ENCODE data around the gene LRRC61. TPM values are rescaled to one million over a fixed set of nuclear protein-coding genes. Genes with fewer than 3 reads are reported as not detected.

LRRC61 gene
- total RNA-seq, 2 experiments from 2014 or later: not detected

GRCh38 chr7:150357270-150357669, 34.1 kb downstream of the LRRC61 start:
- ChIA-PET POLR2A (interaction anchor here (1.0 kb wide), 2 partner anchors 8 to 50 kb away, joined by 3 read pairs; no protein-coding TSS in a partner anchor), CTCF (ENCODE audit: unreplicated experiment) (no interaction called here)
- peak overlapping the region; percentile 33; the same call in 1 of the 2 replicates for H2AFZ ChIP-seq (ENCODE audit: low read length)
- intact Hi-C loops (cut with micrococcal nuclease; ENCODE audit: unreplicated experiment): no loop called here
- no peaks in the 10 kb centered on the region for H3K9me3 ChIP-seq (ENCODE audit: low read length)
- TF ChIP-seq CTCF (conservative IDR thresholded peaks at IDR 0.05; ENCODE audit: low read length): no peak
- no peak for TF ChIP-seq EZH2phosphoT487 (IDR thresholded peaks at IDR 0.05; ENCODE audit: borderline replicate concordance, low read depth, low read length)
- no peaks in the 10 kb centered on the region for H3K36me3 ChIP-seq (ENCODE audit: insufficient read depth, low read length)
- H3K79me2 ChIP-seq (ENCODE audit: insufficient read depth, low read depth, low read length): no peaks in the 10 kb centered on the region
- H3K9me2 ChIP-seq (ENCODE audit: insufficient read depth, low read length): no peaks in the 10 kb centered on the region
- no TSS peak for BruUV-seq (replicated peaks)
- H3K4me3 ChIP-seq (ENCODE audit: low read depth, low read length, poor library complexity, severe bottlenecking): no peak overlapping the region
- H3K4me2 ChIP-seq (ENCODE audit: low read length): peak overlapping the region; percentile 35; the same call in 1 of the 2 replicates
- H3K27ac ChIP-seq (ENCODE audit: low read depth, low read length, poor library complexity, severe bottlenecking): no peak overlapping the region
- H3K4me1 ChIP-seq (ENCODE audit: insufficient read depth, low read length, poor library complexity, severe bottlenecking): peaks cover 20% of the 10 kb centered on the region
- no peaks in the 10 kb centered on the region for H4K20me1 ChIP-seq (ENCODE audit: insufficient read depth, low read length)
- no peak for DNase-seq (ENCODE audit: low spot score)

- no peak overlapping the region for H3K27ac ChIP-seq (ENCODE audit: low read depth, low read length, poor library complexity, severe bottlenecking)
- BruUV-seq (replicated peaks): no TSS peak
- ChIA-PET POLR2A (interaction anchor here (0.7 to 1.0 kb wide), 3 partner anchors 9 to 520 kb away, joined by 3 read pairs; no protein-coding TSS in a partner anchor), CTCF (ENCODE audit: unreplicated experiment) (no interaction called here)
- H2AFZ ChIP-seq (ENCODE audit: low read length): peak overlapping the region; percentile 33; the same call in 1 of the 2 replicates
- H3K4me3 ChIP-seq (ENCODE audit: low read depth, low read length, poor library complexity, severe bottlenecking): no peak overlapping the region
- peak overlapping the region; percentile 35; the same call in 1 of the 2 replicates for H3K4me2 ChIP-seq (ENCODE audit: low read length)
- no peaks in the 10 kb centered on the region for H3K9me2 ChIP-seq (ENCODE audit: insufficient read depth, low read length)
- H4K20me1 ChIP-seq (ENCODE audit: insufficient read depth, low read length): no peaks in the 10 kb centered on the region
- H3K4me1 ChIP-seq (ENCODE audit: insufficient read depth, low read length, poor library complexity, severe bottlenecking): peaks cover 20% of the 10 kb centered on the region
- H3K36me3 ChIP-seq (ENCODE audit: insufficient read depth, low read length): no peaks in the 10 kb centered on the region
- 0 out of 2 replicates have a peak, but pooled peaks have one; percentile 11 for TF ChIP-seq CTCF (conservative IDR thresholded peaks at IDR 0.05; ENCODE audit: low read length)
- no peak for TF ChIP-seq EZH2phosphoT487 (IDR thresholded peaks at IDR 0.05; ENCODE audit: borderline replicate concordance, low read depth, low read length)
- intact Hi-C loops (cut with micrococcal nuclease; ENCODE audit: unreplicated experiment): no loop called here
- no peaks in the 10 kb centered on the region for H3K79me2 ChIP-seq (ENCODE audit: insufficient read depth, low read depth, low read length)
- no peak for DNase-seq (ENCODE audit: low spot score)
- no peaks in the 10 kb centered on the region for H3K9me3 ChIP-seq (ENCODE audit: low read length)
Observed at GRCh38 chr7:150357771-150358427, 34.7 kb downstream of the LRRC61 start.

GRCh38 chr7:150358433-150358832, 35.3 kb downstream of the LRRC61 start:
- BruUV-seq (replicated peaks): no TSS peak

More at GRCh38 chr7:150358433-150358832, 35.3 kb downstream of the LRRC61 start:
- H3K36me3 ChIP-seq (ENCODE audit: insufficient read depth, low read length): no peaks in the 10 kb centered on the region
- no peak overlapping the region for H3K27ac ChIP-seq (ENCODE audit: low read depth, low read length, poor library complexity, severe bottlenecking)
- no peak overlapping the region for H3K4me2 ChIP-seq (ENCODE audit: low read length)
- CTCF ChIA-PET (ENCODE audit: unreplicated experiment): no interaction called here
- TF ChIP-seq EZH2phosphoT487 (IDR thresholded peaks at IDR 0.05; ENCODE audit: borderline replicate concordance, low read depth, low read length) (no peak), CTCF (conservative IDR thresholded peaks at IDR 0.05; ENCODE audit: low read length) (no peak)
- H3K9me3 ChIP-seq (ENCODE audit: low read length): no peaks in the 10 kb centered on the region
- no peak overlapping the region for H3K4me3 ChIP-seq (ENCODE audit: low read depth, low read length, poor library complexity, severe bottlenecking)
- no peak for DNase-seq (ENCODE audit: low spot score)
- POLR2A ChIA-PET: interaction anchor here (0.7 to 1.0 kb wide), 3 partner anchors 12 to 519 kb away, joined by 3 to 4 read pairs (median 3); no protein-coding TSS in a partner anchor
- intact Hi-C loops (cut with micrococcal nuclease; ENCODE audit: unreplicated experiment): no loop called here
- no peaks in the 10 kb centered on the region for H3K9me2 ChIP-seq (ENCODE audit: insufficient read depth, low read length)
- no peaks in the 10 kb centered on the region for H3K79me2 ChIP-seq (ENCODE audit: insufficient read depth, low read depth, low read length)
- no peak overlapping the region for H2AFZ ChIP-seq (ENCODE audit: low read length)
- H3K4me1 ChIP-seq (ENCODE audit: insufficient read depth, low read length, poor library complexity, severe bottlenecking): peaks cover 21% of the 10 kb centered on the region
- no peaks in the 10 kb centered on the region for H4K20me1 ChIP-seq (ENCODE audit: insufficient read depth, low read length)

All from OCI-LY7 (cell line).